HG02763 (cell line): Measurements from ENCODE around the gene OLAH.
"Not testable (repeated sequence)": the region's sequence is repeated elsewhere in the genome, so short reads cannot be mapped to it uniquely, and the experiment has no call there.

Experiments
- ATAC-seq: cut with Tn5 transposase; IDR thresholded peaks from one replicate; pipeline ENCODE4 v1.9.1; 2021; ENCODE audit warnings: mild to moderate bottlenecking, moderate library complexity; ENCODE audit not compliant: unreplicated experiment

Gene OLAH

DNA sequence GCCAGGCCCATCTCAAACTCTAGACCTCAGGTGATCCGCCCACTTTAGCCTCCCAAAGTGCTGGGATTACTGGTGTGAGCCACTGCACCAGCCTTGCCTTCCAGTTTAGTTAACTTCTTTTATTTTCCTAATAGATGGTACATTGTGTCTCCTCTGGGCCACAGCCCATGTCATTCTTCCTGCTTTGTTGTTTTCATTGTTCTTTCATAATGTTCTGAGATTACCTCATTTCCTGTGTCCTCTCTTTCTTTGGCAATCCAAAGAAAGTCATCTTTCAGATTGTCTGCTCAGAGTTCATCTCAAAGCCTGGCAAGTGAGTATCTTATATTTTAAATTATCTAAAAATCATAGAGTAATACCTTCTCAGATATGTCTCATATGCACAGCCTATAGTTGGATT is at the start of gene OLAH:
TSS of gene OLAH (plus strand) at position 270 of the 400 bp plus-strand sequence. CDS start 3,346 bp downstream, outside the sequence.
- ATAC-seq, result no peak

DNA sequence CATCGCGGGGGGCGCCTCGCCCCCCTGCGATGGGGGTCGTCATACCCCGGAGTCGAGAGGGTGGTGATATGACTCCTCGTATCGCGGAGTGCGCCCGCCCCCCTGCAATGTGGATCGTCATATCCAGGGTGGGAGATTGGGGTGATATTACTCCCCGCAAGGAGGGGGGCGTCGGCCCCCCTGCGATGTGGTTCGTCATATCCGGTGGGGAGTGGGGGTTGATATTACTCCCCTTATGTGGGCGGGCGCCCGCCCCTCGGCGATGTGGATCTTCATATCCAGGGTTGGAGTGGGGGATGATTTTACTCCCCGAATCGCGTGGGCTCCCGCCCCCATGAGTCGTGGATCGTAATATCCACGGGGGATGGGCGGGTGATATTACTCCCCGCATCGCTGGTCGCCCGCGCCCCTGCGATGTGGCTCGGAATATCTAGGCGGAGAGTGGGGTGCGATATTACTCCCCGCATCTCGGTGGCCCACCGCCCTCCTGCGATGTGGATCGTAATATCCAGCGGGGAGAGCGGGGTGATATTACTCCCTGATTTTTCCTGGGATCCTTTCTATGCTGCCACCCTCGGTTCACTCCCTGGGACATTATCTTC is 47.7 kb upstream of the OLAH start:
- ATAC-seq, result no peak

DNA sequence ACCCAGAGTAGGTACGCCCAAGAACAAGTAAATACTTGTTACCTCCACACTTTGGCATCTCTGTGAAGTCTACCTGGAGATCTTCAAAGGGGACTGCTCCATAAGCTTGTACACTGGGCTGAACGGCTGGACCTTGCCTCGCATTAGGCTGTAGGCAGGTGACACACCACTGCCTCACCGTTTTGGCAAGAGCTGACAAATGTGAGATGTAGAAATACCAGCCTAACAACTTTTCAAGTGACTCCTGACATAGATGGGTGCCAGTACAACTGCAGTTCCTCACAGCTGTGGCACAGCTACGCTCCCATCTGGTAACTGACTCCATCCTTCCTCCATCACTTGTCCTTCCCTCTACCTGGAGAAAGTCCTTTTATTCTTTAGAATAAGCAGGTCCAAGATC is 30.2 kb upstream of the OLAH start:
- not testable (repeated sequence) for ATAC-seq

DNA sequence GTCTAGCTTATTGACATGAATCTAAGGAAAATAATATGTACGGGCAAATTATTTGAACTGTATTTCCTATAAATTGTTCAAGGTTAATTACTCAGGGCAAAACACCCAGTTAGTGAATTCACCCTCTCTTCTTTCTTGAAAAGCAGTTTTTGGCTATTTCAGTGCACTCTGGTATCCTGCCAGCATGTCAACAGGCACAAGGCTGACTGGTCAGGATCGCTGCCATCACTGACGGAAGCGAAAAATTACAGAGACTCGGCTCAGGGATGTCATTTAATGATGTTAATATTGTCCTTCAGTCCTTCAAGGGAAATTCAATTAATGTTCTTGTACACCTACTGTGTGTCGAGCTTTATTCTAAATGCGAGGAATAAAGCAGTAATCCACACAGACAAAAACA is 28.3 kb upstream of the OLAH start:
- no peak for ATAC-seq

DNA sequence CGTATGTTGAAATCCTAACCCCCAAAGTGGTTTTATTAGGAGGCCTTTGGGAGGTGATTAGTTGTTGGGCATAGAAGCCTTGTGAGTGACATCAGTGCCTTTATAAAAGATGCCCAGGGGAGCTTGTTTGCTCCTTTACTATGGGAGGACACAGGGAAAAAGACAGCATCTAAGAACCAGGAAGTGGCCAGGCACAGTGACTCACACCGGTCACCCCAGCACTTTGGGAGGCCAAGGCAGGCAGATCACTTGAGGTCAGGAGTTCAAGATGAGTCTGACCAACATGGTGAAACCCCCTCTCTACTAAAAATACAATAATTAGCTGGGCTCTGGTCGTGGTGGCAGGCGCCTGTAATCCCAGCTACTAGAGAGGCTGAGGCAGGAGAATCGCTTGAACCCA is 22.8 kb upstream of the OLAH start:
- ATAC-seq, result not testable (repeated sequence)

GRCh38 chr10:15023079-15023478 is 20.7 kb upstream of the OLAH start:
- ATAC-seq, result not testable (repeated sequence)

DNA sequence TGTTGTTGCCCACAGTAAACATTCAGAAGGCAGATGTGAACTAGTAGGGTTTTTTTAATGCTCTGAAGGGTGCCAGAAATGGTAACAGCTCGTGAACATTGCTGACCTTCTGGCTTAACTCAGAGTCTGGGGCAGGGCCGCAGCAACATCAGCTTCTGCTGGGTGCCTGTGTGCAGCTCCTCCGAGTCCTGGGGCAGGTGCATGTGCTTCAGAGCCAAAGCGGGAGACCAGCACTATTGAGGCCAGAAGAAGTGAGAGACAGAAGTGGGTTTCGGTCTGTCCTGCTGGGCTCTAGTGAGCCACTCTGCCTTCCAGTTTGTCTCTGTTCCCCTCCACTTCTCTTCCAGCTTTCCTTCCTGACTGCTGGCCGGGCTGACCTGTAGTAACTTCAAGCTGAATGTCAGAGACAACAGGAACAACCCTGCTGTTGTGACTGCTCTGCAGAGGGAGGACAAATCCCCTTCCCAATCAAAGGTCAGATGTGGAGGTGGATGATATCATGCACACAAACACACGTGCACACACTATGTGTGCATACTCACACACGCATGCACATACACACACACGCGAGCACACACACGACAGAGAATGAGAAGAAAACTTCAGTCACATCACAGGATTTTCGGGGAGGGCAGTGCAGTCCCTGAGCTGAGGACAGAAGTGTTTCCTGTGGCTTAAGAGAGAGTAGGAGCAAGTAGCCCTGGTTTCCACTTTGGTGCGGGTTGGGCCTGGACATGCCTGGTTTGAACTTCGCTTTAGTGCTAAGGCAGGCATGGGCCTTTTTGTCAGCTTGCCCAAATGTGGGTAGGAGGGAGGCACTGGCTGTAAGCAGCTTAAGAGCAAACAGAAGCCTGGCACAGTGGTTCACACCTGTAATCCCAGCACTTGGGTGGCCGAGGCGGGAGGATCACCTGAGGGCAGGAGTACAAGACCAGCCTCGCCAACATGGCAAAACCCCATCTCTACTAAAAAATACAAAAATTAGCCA is 19.4 kb upstream of the OLAH start:
- ATAC-seq, result not testable (repeated sequence)

DNA sequence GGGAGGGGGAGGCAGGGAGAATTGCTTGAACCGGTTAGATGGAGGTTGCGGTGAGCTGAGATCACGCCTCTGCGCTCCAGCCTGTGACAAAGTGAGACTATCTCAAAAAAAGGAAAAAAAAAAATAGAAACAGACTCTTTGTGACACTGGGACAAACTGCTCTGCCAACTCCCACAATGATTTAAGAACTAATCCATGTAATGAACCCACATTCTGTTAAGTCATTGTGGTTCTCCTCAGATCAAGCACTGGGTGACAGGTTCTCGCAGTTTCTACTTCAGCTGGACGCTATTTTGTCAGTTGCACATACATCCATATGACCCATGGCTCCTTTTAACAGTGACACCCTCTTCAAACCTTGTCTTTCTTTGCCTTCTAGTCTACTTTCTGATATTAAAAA is 18.7 kb upstream of the OLAH start:
- not testable (repeated sequence) for ATAC-seq

DNA sequence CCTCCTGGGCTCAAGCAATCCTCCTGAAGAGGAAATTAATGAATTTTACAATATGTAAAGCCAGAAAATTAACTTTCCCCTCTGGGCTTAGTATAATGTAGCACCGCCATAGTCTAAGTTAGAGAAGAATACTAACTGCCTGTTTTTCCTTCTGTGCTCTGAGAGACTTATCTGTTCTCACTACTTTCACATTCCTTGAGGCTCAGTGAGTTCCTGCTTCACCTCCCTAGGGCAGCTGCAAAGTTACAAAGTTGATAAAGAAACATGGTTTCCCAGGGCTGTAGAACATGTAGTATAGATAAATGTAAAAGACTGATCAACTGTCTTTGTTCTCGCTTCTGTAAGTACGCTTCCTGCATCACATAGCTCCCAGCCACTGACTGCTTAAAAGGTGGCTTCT is 16.0 kb upstream of the OLAH start:
- ATAC-seq, result no peak

DNA sequence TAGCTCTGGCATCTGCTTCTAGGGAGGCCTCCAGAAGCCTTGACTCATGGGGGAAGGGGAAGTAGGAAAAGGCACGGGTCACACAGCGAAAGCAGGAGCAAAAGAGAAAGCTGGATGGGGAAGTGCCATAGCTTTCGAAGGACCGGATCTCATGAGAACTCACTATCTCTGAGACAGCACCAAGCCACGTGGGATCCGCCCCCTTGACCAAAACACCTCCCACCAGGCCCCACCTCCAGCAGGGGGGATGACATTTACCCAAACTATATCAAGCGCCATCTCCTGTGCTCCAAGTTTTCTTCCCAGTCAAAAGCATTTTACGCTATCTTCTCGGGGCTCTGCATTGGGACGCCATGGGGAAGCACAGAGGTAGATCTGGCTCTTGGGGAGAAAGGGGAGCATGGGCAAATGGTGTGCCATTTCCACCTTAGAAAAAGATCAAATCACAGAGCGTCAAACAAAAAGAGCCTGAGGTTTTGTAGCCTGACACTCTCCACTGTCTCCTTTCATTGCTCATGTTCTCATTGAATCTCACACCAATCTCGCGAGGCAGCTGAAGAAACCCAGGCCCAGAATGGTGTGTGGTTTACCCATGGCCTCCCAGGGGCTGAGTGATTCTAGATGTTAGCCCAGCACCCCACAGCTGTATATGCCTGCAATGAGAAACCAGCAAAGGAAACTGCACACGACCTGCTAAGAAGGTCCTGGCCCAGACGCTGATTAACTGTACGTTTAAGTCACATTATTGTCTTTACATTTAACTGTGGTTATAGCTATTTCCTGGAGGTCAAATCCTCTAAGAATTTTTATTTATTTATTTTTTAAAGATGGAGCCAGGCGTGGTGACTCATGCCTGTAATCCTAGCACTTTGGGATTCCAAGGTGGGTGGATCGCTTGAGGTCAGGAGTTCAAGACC is 8.1 kb upstream of the OLAH start:
- no peak for ATAC-seq

DNA sequence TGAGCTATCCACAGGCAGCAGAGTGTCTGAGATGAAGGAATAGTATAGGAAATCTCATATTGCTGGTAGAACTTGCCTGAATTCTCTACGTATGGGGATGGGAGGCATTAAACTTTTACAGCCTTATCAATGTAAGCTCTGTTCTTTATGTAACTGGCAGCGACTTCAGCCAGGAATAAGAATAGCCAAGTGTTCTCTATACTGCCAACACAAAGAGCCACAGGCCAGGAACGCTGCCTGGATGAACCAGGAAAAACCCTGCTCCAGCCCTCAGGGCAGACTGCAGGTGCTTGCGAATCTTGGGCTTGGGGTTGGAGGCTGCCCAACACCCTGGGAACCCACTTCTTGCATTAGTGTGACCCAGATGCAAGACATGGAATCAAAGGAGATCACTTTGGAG is 6.1 kb upstream of the OLAH start:
- ATAC-seq, result no peak

- no peak for ATAC-seq
These were observed 5.3 kb upstream of the OLAH start for GRCh38 chr10:15038416-15038815.

- no peak for ATAC-seq
These were observed 1.6 kb downstream of the OLAH start for GRCh38 chr10:15045380-15045779.

DNA sequence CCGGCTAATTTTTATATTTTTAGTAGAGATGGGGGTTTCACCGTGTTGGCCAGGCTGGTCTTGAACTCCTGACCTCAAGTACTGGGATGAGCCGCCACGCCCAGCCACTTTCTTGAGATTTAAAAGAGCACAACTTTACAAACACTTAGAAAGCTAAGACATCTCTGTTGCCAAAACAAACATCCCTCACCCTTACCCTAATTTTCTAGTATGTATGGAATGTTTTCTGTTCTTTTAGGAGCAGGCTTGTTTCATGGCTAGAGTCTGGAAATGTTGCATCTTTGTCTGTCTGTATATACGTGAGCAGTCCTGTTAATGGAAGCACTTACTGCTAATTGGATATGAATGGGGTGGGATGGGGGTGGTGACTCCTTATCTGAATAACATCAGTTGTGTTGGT is 2.9 kb downstream of the OLAH start:
- no peak for ATAC-seq

DNA sequence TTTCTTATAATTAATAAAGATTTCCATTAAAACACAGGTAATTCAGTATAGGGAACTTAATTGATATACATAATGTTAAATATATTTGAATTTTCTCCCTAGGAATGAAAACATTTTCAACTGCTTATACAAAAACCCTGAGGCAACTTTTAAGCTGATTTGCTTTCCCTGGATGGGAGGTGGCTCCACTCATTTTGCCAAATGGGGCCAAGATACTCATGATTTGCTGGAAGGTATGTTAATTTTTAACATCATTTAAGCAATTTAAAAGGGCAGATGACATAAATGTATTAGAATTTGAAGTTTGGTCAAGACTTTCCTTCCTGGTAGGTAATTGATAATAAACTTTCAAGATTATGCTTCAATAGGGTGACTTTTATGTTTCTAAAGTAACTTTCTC is 5.8 kb downstream of the OLAH start:
- no peak for ATAC-seq

- ATAC-seq, result no peak
These were observed 8.4 kb downstream of the OLAH start for GRCh38 chr10:15052121-15052520.

DNA sequence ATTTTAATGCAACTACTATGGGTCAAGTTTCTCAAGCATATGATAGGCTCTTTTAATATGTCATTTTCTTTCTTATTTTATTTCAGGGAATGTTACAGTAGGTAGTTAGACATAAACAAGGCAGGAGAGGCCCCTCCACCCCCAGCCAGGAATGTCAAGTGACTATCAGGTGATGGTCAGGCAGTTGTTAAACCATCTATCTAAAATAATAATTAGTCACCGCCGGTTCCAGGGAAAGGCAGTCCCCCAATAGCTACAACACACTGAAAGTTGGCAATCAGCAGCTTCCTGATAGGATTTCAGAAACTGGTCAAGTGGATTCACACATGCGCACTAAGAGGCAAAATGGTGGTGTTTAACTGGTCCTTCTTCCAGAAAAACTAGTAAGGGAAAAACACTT is 9.3 kb downstream of the OLAH start:
- no peak for ATAC-seq

- no peak for ATAC-seq
These were observed 14.9 kb downstream of the OLAH start for GRCh38 chr10:15058689-15059088.

- ATAC-seq, result no peak
These were observed 16.2 kb downstream of the OLAH start for GRCh38 chr10:15059914-15060313.

GRCh38 chr10:15060638-15061037 is 16.9 kb downstream of the OLAH start:
- no peak for ATAC-seq

DNA sequence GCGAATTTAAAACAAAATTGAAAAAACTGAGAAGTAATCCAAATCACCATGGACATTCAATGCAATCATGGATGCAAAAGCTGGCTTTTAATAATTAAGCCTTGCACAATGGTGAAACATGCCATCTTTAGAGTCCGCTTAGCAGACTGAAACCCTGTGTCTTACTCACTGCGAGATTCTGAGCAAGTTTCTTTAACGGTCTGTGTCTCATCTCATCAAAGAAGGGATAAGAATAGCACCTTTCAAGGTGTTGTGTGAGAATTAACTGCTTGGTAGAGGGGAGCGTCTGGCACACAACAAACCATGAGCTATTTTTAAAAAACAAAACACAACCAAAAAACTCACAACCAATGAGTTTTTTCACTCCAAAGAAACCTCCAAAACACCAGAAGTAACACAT is 23.4 kb downstream of the OLAH start:
- ATAC-seq, result no peak
